ENCODE measurements around the gene DAO.

DNA sequence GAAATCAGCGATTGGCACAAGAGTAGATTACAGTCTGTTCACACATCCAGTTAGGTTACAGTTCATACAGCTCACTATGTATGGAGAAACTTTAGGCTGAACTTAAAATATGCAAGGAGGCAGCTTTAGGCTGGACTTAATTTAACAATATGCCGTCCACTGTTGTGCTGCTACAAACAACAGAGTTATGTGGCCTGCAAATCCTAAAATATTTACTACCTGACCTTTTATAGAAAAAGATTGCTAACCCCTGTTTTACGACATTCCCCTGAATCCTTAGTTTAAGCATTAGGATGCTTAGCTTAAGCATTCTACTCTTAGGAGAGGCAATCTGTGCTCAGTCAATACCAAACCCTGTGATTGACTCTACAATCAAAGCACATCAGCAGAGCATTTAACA is 50.9 kb downstream of the DAO start:
- TF ChIP-seq, protein P1, sequence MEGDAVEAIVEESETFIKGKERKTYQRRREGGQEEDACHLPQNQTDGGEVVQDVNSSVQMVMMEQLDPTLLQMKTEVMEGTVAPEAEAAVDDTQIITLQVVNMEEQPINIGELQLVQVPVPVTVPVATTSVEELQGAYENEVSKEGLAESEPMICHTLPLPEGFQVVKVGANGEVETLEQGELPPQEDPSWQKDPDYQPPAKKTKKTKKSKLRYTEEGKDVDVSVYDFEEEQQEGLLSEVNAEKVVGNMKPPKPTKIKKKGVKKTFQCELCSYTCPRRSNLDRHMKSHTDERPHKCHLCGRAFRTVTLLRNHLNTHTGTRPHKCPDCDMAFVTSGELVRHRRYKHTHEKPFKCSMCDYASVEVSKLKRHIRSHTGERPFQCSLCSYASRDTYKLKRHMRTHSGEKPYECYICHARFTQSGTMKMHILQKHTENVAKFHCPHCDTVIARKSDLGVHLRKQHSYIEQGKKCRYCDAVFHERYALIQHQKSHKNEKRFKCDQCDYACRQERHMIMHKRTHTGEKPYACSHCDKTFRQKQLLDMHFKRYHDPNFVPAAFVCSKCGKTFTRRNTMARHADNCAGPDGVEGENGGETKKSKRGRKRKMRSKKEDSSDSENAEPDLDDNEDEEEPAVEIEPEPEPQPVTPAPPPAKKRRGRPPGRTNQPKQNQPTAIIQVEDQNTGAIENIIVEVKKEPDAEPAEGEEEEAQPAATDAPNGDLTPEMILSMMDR (IDR thresholded peaks at IDR 0.05) = no peak
- TF ChIP-seq EP300 (IDR thresholded peaks at IDR 0.05) = no peak
- TF ChIP-seq POLR2A (IDR thresholded peaks at IDR 0.05) = no peak

Data from ovary (tissue), 3 donors.